ENCODE data around the gene ST6GALNAC3. TPM values are rescaled to one million over a fixed set of nuclear protein-coding genes. Genes with fewer than 3 reads are reported as not detected.
"Not testable (repeated sequence)": the region's sequence is repeated elsewhere in the genome, so short reads cannot be mapped to it uniquely, and the experiment has no call there.

ST6GALNAC3 gene
- total and polyA plus RNA-seq, 2 experiments from 2014 or later = 29.4 to 33.3 TPM

GRCh38 chr1:76335882-76336281, 261.3 kb downstream of the ST6GALNAC3 start:
- H3K27ac ChIP-seq = no peak overlapping the region

GRCh38 chr1:76336931-76337371, 262.4 kb downstream of the ST6GALNAC3 start:
- H3K27ac ChIP-seq = no peak overlapping the region
- no peaks in the 10 kb centered on the region for H4K20me1 ChIP-seq (ENCODE audit: insufficient read depth, poor library complexity, severe bottlenecking)
- no peak overlapping the region for H3K4me2 ChIP-seq
- H2AFZ ChIP-seq = no peak overlapping the region
- 87% methylated on average over 8 of the region's 8 CpGs for WGBS (ENCODE audit: low lambda C conversion rate, missing lambda C conversion rate)
- H3K4me3 ChIP-seq = no peak overlapping the region
- no peaks in the 10 kb centered on the region for H3K4me1 ChIP-seq (ENCODE audit: insufficient read depth)
- no peaks in the 10 kb centered on the region for H3K79me2 ChIP-seq
- TF ChIP-seq EZH2phosphoT487 (IDR thresholded peaks at IDR 0.05; ENCODE audit: low read depth, severe bottlenecking, unreplicated experiment) (no peak), EZH2 (IDR thresholded peaks at IDR 0.05; ENCODE audit: borderline replicate concordance) (no peak), CTCF (IDR thresholded peaks at IDR 0.05; ENCODE audit: poor library complexity) (no peak)
- no peaks in the 10 kb centered on the region for H3K9me3 ChIP-seq (ENCODE audit: low read depth)
- H3K9me2 ChIP-seq (replicated peaks; ENCODE audit: insufficient read depth) = no peaks in the 10 kb centered on the region
- no peaks in the 10 kb centered on the region for H3K27me3 ChIP-seq
- H3K36me3 ChIP-seq (replicated peaks; ENCODE audit: insufficient read depth, low read depth) = no peaks in the 10 kb centered on the region
- DNase-seq (ENCODE audit: low spot score) = peak; percentile 51

More at GRCh38 chr1:76335882-76336281, 261.3 kb downstream of the ST6GALNAC3 start:
- H3K9me2 ChIP-seq (replicated peaks; ENCODE audit: insufficient read depth) = no peaks in the 10 kb centered on the region
- no peak overlapping the region for H2AFZ ChIP-seq
- no peaks in the 10 kb centered on the region for H3K4me1 ChIP-seq (ENCODE audit: insufficient read depth)
- DNase-seq (ENCODE audit: low spot score) = no peak
- H3K4me3 ChIP-seq = no peak overlapping the region
- H4K20me1 ChIP-seq (ENCODE audit: insufficient read depth, poor library complexity, severe bottlenecking) = no peaks in the 10 kb centered on the region
- no peaks in the 10 kb centered on the region for H3K27me3 ChIP-seq
- no peaks in the 10 kb centered on the region for H3K9me3 ChIP-seq (ENCODE audit: low read depth)
- no peaks in the 10 kb centered on the region for H3K79me2 ChIP-seq
- TF ChIP-seq EZH2 (IDR thresholded peaks at IDR 0.05; ENCODE audit: borderline replicate concordance) = no peak
- H3K4me2 ChIP-seq = no peak overlapping the region
- H3K36me3 ChIP-seq (replicated peaks; ENCODE audit: insufficient read depth, low read depth) = no peaks in the 10 kb centered on the region

- Histone ChIP-seq H3K9me3 (ENCODE audit: low read depth) (no peaks in the 10 kb centered on the region), H3K79me2 (no peaks in the 10 kb centered on the region), H2AFZ (no peak overlapping the region), H3K27ac (no peak overlapping the region), H3K4me1 (ENCODE audit: insufficient read depth) (no peaks in the 10 kb centered on the region), H4K20me1 (ENCODE audit: insufficient read depth, poor library complexity, severe bottlenecking) (no peaks in the 10 kb centered on the region), H3K9me2 (replicated peaks; ENCODE audit: insufficient read depth) (no peaks in the 10 kb centered on the region), H3K4me2 (no peak overlapping the region), H3K27me3 (no peaks in the 10 kb centered on the region), H3K36me3 (replicated peaks; ENCODE audit: insufficient read depth, low read depth) (no peaks in the 10 kb centered on the region), H3K4me3 (no peak overlapping the region)
- WGBS (ENCODE audit: low lambda C conversion rate, missing lambda C conversion rate) = 88% methylated on average over 7 of the region's 7 CpGs
- TF ChIP-seq EZH2 (IDR thresholded peaks at IDR 0.05; ENCODE audit: borderline replicate concordance) (no peak), EZH2phosphoT487 (IDR thresholded peaks at IDR 0.05; ENCODE audit: low read depth, severe bottlenecking, unreplicated experiment) (no peak), CTCF (IDR thresholded peaks at IDR 0.05; ENCODE audit: poor library complexity) (no peak)
- DNase-seq (ENCODE audit: low spot score) = no peak
Observed at GRCh38 chr1:76337542-76338219, 263.1 kb downstream of the ST6GALNAC3 start.

GRCh38 chr1:76340056-76340455, 265.5 kb downstream of the ST6GALNAC3 start:
- DNase-seq (ENCODE audit: low spot score) = no peak
- Histone ChIP-seq H3K36me3 (replicated peaks; ENCODE audit: insufficient read depth, low read depth) (no peaks in the 10 kb centered on the region), H3K4me3 (no peak overlapping the region), H2AFZ (no peak overlapping the region), H3K27me3 (no peaks in the 10 kb centered on the region), H3K79me2 (no peaks in the 10 kb centered on the region), H3K9me2 (replicated peaks; ENCODE audit: insufficient read depth) (no peaks in the 10 kb centered on the region), H3K9me3 (ENCODE audit: low read depth) (no peaks in the 10 kb centered on the region), H3K27ac (no peak overlapping the region), H3K4me1 (ENCODE audit: insufficient read depth) (no peaks in the 10 kb centered on the region), H3K4me2 (no peak overlapping the region), H4K20me1 (ENCODE audit: insufficient read depth, poor library complexity, severe bottlenecking) (no peaks in the 10 kb centered on the region)
- 93% methylated on average over 2 of the region's 2 CpGs for WGBS (ENCODE audit: low lambda C conversion rate, missing lambda C conversion rate)
- TF ChIP-seq CTCF (IDR thresholded peaks at IDR 0.05; ENCODE audit: poor library complexity) (no peak), EZH2 (IDR thresholded peaks at IDR 0.05; ENCODE audit: borderline replicate concordance) (no peak), EZH2phosphoT487 (IDR thresholded peaks at IDR 0.05; ENCODE audit: low read depth, severe bottlenecking, unreplicated experiment) (no peak)

- H3K9me2 ChIP-seq (replicated peaks; ENCODE audit: insufficient read depth); H3K27me3 ChIP-seq; H4K20me1 ChIP-seq (ENCODE audit: insufficient read depth, poor library complexity, severe bottlenecking); H2AFZ ChIP-seq; H3K4me3 ChIP-seq; H3K36me3 ChIP-seq (replicated peaks; ENCODE audit: insufficient read depth, low read depth); H3K27ac ChIP-seq; H3K4me2 ChIP-seq; DNase-seq (ENCODE audit: low spot score); H3K9me3 ChIP-seq (ENCODE audit: low read depth); H3K79me2 ChIP-seq; H3K4me1 ChIP-seq (ENCODE audit: insufficient read depth): not testable (repeated sequence)
- WGBS (ENCODE audit: low lambda C conversion rate, missing lambda C conversion rate) = 91% methylated on average over 3 of the region's 3 CpGs
Observed at GRCh38 chr1:76341816-76342215, 267.3 kb downstream of the ST6GALNAC3 start.

All from hepatocyte (in vitro differentiated cells).